Medulla oblongata (tissue), 1 donor: ENCODE results near the gene GRHL1.

Source experiments
- DNase-seq: peaks from one replicate; pipeline ENCODE4 v3.0.0-alpha.2; 2015; ENCODE audit errors: extremely low spot score

Gene GRHL1

GRCh38 chr2:10041711-10042110 is 90.2 kb downstream of the GRHL1 start:
- DNase-seq, result no peak

DNA sequence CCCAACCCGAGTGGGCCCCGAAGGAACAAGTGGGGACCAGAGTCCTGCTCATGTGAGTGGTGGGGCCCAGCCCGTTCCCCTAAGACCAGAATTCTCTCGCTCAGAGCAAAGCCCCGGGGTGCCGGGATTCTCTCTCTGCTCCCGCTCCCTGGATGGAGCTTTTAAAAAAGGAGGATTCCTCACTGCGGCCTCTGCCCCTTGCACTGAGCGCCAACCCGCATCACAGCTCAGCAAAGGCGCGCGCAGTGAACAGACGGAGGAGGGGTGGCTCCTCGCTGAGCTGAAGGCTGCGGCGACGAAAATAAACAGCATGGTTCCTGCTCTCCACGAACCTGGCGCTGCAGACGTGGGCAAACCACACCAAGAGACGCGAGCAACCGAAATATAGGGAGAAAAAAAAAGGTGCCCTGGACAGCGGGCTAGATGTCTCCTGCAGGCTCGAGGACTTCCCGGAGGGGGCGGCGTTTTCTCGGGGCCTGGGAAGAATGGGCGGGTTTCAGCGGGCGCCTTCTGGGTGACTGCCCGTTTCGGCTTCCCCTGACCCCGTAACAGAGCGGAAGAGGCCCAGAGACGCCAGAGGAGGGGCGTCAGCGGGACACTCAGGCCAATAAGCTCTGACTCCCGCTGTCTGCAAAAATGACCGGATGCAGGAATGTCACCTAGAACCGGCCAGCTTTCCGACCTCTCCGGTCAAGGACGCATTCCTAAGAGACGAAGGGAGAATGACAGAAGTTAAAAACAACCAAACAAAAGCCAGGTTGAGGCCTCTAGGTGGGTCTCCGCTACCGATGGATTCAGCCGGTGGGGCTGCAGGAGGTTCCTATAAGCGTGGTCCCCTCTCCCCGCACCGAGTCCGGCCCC is 91.0 kb downstream of the GRHL1 start:
- peak; percentile 59 for DNase-seq

- peak; percentile 81 for DNase-seq
These were observed 91.9 kb downstream of the GRHL1 start, which contains the start of gene KLF11 for GRCh38 chr2:10043256-10043905. Gene KLF11, plus strand, starts transcription at chr2:10043550. Its CDS starts 167 bp downstream, at chr2:10043717.

GRCh38 chr2:10043906-10044601 is 92.6 kb downstream of the GRHL1 start:
- peak; percentile 84 for DNase-seq

DNA sequence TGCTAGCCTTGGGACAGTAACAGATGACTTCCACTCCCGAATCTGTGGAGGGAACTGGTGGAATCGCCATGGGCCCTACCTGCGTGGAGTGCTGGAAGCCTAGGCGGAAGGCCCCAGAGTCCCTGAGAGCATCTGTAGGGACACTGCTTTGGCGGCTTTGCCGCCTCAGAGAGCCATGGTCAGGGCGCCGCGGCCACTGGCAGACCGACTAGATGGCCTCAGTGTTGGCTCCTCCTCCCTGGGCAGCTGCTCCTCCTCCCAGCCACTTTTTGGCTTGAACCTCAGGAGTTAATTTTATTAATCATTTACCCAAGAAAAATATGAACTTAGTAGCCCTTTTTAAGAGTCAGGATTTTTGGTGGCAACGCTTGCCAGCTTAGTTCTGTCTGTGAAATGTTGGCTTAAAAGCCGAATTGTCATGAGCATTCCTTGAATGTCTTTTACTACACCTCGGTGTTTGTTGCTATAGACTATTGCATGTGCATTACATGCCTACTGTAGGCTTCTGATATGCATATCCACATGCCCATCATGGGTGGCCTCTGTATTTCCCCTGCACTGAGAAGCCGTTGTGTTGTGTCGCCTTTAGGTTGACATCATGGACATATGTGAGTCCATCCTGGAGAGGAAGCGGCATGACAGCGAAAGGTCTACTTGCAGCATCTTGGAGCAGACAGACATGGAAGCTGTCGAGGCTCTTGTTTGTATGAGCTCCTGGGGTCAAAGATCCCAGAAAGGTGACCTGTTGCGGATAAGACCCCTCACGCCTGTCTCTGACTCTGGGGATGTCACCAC is 94.3 kb downstream of the GRHL1 start:
- no peak for DNase-seq

GRCh38 chr2:10046931-10047330 is 95.4 kb downstream of the GRHL1 start:
- no peak for DNase-seq

GRCh38 chr2:10047616-10048500 is 96.4 kb downstream of the GRHL1 start:
- DNase-seq, result no peak

DNA sequence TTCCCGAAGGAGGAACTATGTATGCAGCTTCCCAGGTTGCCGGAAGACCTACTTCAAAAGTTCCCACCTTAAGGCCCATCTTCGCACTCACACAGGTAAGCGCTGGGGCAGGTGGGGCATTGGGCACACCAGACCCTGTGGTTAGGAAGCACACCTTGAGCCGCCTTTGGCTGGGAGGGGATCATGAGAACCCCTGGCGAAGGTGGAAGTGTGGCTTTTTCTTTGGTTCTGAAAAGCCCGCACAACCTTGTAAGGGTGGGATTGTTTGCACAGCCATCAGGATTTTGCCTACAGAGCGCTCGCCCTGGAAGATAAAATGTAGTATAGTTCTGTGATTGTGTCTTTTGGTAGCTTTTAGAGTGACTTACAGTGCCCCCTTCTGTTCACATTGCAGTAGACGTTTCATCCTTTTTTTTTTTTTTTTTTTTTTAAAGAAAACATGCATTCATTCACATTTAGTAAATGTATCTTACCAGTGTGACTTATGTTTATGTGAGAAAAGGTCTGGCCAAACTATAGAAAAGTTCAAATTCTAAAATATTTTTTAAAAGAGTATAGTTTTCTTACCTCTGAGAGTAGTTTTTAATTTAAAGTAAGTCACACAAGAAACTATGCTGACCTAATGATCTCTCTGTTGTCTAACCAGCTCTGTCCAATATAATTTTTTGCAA is 97.1 kb downstream of the GRHL1 start:
- peak; percentile 73 for DNase-seq
